HG02870 (cell line): Measurements from ENCODE around the gene PANX2.

Experiments used
- ATAC-seq: cut with Tn5 transposase; IDR thresholded peaks from one replicate; pipeline ENCODE4 v1.9.1; 2021; ENCODE audit warnings: mild to moderate bottlenecking, moderate library complexity; ENCODE audit not compliant: unreplicated experiment

PANX2 gene

GRCh38 chr22:50227579-50228215, 57.2 kb downstream of the PANX2 start:
- ATAC-seq = no peak

GRCh38 chr22:50228366-50228765, 57.8 kb downstream of the PANX2 start:
- no peak for ATAC-seq

- no peak for ATAC-seq
Observed at GRCh38 chr22:50229370-50229769, 58.8 kb downstream of the PANX2 start.
